NT2/D1 (cell line): ENCODE measurements around the gene CD81.

ENCODE experiments used
- SUZ12 ChIP-seq: IDR thresholded peaks from 2 replicates; pipeline ENCODE4 v1.6.1; 2011; ENCODE audit not compliant: insufficient read length, insufficient read depth; ENCODE audit errors: extremely low read depth
- YY1 ChIP-seq: IDR thresholded peaks from 2 replicates; pipeline ENCODE4 v1.6.1; 2011; ENCODE audit not compliant: insufficient read length, insufficient read depth
- ZNF274 ChIP-seq: IDR thresholded peaks from 2 replicates; pipeline ENCODE4 v1.6.1; 2011; ENCODE audit warnings: mild to moderate bottlenecking, low read depth, low read length

GRCh38 chr11:2426221-2426620 is 49.1 kb downstream of the CD81 start:
- TF ChIP-seq ZNF274 (no peak), YY1 (no peak), SUZ12 (no peak)
